OCI-LY3 (cell line): ENCODE measurements around the gene EPHB3.

Experiments
- H2AFZ ChIP-seq: fragments of 200-600, 300-600 bp; shearing (Covaris generic); 2 replicates; pipeline ENCODE4 v1.6.0; 2014; ENCODE audit warnings: antibody characterized with exemption, low read depth, low read length
- H3K27ac ChIP-seq: fragments of 200-600, 300-600 bp; sonication (generic); 2 replicates; pipeline ENCODE4 v1.5.1; 2014; ENCODE audit warnings: mild to moderate bottlenecking, low read length, moderate library complexity, mixed read lengths
- H3K27me3 ChIP-seq: fragments of 200-600, 300-600 bp; sonication (generic); 2 replicates; pipeline ENCODE4 v1.6.1; 2014; ENCODE audit warnings: low read depth, low read length, mixed read lengths
- H3K36me3 ChIP-seq: fragments of 200-600, 300-600 bp; sonication (generic); replicated peaks from 2 replicates; pipeline ENCODE3; 2014; ENCODE audit warnings: low read depth, low read length, mixed read lengths
- H3K4me1 ChIP-seq: fragments of 300-600, 200-600 bp; sonication (generic); 2 replicates; pipeline ENCODE4 v1.6.1; 2014; ENCODE audit warnings: low read length, mixed read lengths
- H3K4me2 ChIP-seq: fragments of 200-600, 300-600 bp; sonication (generic); 2 replicates; pipeline ENCODE4 v1.6.1; 2014; ENCODE audit warnings: low read length, mixed read lengths
- H3K4me3 ChIP-seq: fragments of 300-600, 200-600 bp; sonication (generic); 2 replicates; pipeline ENCODE4 v1.5.1; 2014; ENCODE audit warnings: antibody characterized with exemption, mild to moderate bottlenecking, low read length, moderate library complexity
- H3K79me2 ChIP-seq: fragments of 300-600, 200-600 bp; shearing (Covaris generic); 2 replicates; pipeline ENCODE4 v1.6.1; 2014; ENCODE audit warnings: mild to moderate bottlenecking, low read length, mixed read lengths
- H3K9ac ChIP-seq: fragments of 300-600, 200-600 bp; shearing (Covaris generic); 2 replicates; pipeline ENCODE4 v1.6.0; 2014; ENCODE audit warnings: mild to moderate bottlenecking, low read length, moderate library complexity
- H3K9me3 ChIP-seq: fragments of 200-600, 300-600 bp; shearing (Covaris generic); 2 replicates; pipeline ENCODE4 v1.6.1; 2014; ENCODE audit warnings: low read length, mixed read lengths; ENCODE audit not compliant: insufficient read depth
- H4K20me1 ChIP-seq: fragments of 200-600, 300-600 bp; sonication (generic); 2 replicates; pipeline ENCODE4 v1.6.1; 2016; ENCODE audit warnings: low read length, mixed read lengths; ENCODE audit not compliant: insufficient read depth
- CTCF ChIP-seq: fragments of 200-600, 300-600 bp; sonication (generic); IDR thresholded peaks from 2 replicates; pipeline ENCODE4 v1.5.1; 2014; ENCODE audit warnings: antibody characterized with exemption, low read length, low read depth
- EZH2phosphoT487 ChIP-seq: fragments of 200-600 bp; shearing (Covaris generic); IDR thresholded peaks from 2 replicates; pipeline ENCODE4 v1.6.1; 2018; ENCODE audit warnings: antibody characterized with exemption, mixed run types, low read depth

Gene EPHB3

DNA sequence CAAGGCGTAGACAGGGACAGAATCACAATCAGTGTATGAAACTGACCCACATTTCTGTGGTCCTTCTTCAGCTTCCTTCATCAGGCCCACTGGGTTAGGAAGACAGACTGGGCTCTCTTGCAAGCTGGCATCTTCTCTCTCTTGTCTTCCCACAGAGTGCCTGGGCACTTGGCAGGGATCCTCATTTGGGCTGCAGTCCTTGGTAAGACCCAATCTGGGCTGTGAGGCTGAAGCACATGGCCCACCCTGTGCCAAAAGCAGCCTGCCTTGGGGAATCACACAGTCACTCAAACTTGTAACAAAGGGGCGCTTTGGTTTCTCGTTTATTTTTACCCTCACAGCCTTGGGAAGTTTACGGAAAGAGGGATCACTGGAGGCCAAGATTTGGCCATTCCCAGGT lies 8.2 kb upstream of the EPHB3 start:
- Histone ChIP-seq H3K27ac (no peak overlapping the region), H3K79me2 (no peaks in the 10 kb centered on the region), H3K9me3 (no peaks in the 10 kb centered on the region), H3K36me3 (no peaks in the 10 kb centered on the region), H3K4me1 (no peaks in the 10 kb centered on the region), H3K9ac (no peak overlapping the region), H4K20me1 (no peaks in the 10 kb centered on the region), H3K4me2 (no peak overlapping the region), H2AFZ (no peak overlapping the region), H3K4me3 (no peak overlapping the region), H3K27me3 (peaks cover 6% of the 10 kb centered on the region; the same call in 1 of the 2 replicates)
- no peak for TF ChIP-seq EZH2phosphoT487
- no peak for TF ChIP-seq CTCF

DNA sequence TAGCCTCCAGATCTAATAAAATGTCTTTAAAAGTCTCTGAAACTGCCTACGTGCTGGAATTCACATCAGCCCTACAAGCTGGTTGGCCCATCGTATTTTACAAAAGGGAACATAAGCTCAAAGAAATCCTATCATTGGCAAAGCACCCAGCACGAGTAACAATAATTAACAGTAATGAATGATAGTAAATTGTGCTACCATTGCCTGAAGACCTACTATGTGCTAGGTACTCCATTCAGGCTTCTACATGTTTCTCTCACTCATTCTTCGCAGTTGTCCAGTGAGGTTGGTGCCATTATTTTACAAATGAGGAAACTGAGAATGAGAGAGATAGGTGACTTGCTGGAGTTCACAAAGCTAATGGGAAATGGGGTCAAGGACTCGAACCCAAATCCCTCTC lies 7.1 kb upstream of the EPHB3 start:
- Histone ChIP-seq H3K79me2 (no peaks in the 10 kb centered on the region), H3K4me1 (no peaks in the 10 kb centered on the region), H3K36me3 (no peaks in the 10 kb centered on the region), H3K27ac (no peak overlapping the region), H3K4me2 (no peak overlapping the region), H4K20me1 (no peaks in the 10 kb centered on the region), H3K9me3 (no peaks in the 10 kb centered on the region), H2AFZ (no peak overlapping the region), H3K27me3 (peaks cover 15% of the 10 kb centered on the region), H3K4me3 (no peak overlapping the region), H3K9ac (no peak overlapping the region)
- no peak for TF ChIP-seq CTCF
- no peak for TF ChIP-seq EZH2phosphoT487

DNA sequence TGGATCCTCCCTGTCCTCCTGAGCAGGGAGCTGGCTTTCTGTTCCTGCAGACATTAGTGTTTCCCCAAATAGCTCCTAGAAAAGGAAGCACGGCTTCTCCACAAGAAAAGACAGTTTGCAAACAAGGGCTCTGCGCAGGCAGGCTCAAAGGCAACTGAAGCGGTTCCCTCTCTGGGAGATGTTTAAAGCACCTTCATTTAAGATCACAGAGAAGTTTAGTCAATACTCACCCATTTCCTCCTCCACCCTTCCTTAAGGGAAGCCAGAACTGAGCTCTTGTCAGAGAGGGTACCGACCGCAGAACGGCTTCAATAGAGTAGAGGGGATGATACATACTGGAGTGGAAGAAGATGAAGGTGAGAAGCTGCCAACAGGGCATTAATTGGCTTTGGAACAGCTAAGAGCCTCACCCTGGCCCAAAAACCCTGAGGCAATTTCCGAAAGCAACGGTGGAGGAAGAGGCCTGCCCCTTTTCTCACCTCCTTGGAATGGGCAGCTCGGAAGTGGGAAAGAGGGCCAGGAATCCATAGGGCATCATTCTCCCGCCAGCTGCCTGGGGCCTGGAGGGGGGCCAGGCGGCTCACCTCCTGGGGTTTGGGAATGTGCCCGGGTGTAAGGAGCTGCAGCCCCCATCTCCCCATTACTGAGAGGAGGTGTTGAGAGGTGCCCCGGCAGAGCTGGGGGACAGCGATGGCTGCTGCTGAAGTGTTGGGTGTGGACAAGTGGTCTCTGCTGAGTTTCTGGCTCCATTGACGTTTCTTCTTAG lies 4.8 kb upstream of the EPHB3 start:
- no peaks in the 10 kb centered on the region for H3K4me1 ChIP-seq

More for the DNA sequence above, 4.8 kb upstream of the EPHB3 start:
- H3K27me3 ChIP-seq = peaks cover 24% of the 10 kb centered on the region
- H3K4me3 ChIP-seq = no peak overlapping the region
- H3K9me3 ChIP-seq = no peaks in the 10 kb centered on the region
- no peaks in the 10 kb centered on the region for H3K36me3 ChIP-seq
- H3K79me2 ChIP-seq = no peaks in the 10 kb centered on the region
- H3K9ac ChIP-seq = no peak overlapping the region
- H2AFZ ChIP-seq = no peak overlapping the region
- no peak overlapping the region for H3K4me2 ChIP-seq
- TF ChIP-seq EZH2phosphoT487 (no peak), CTCF (no peak)
- no peak overlapping the region for H3K27ac ChIP-seq
- no peaks in the 10 kb centered on the region for H4K20me1 ChIP-seq
